Thyroid gland (tissue), 4 donors: ENCODE data around the gene RUFY2. TPM values are rescaled to one million over a fixed set of nuclear protein-coding genes. Genes with fewer than 3 reads are reported as not detected.

Experiments
- DNase-seq, 2 donors: peaks; one replicate each; pipeline ENCODE4 v3.0.0-alpha.2; 2019
- H3K27ac ChIP-seq, 3 donors: fragments of 200-600 bp; sonication (generic); 1 replicate in 2 of 3; 2 replicates in 1 of 3; pipeline ENCODE4 v1.5.1; 2016 to 2019; ENCODE audit warnings: mild to moderate bottlenecking in 1 of 3, moderate library complexity in 1 of 3
- H3K27me3 ChIP-seq: fragments of 200-600 bp; sonication (generic); one replicate; pipeline ENCODE4 v1.5.1; 2019
- H3K36me3 ChIP-seq, 2 donors: fragments of 200-600 bp; sonication (generic); one replicate each; pipeline ENCODE4 v1.5.1; 2016 to 2019
- H3K4me1 ChIP-seq, 2 donors: fragments of 200-600 bp; sonication (generic); one replicate each; pipeline ENCODE4 v1.5.1; 2017 to 2019
- H3K4me3 ChIP-seq, 3 donors: fragments of 200-600 bp; sonication (generic); replicated peaks in 1 of 3; 1 replicate in 2 of 3; 2 replicates in 1 of 3; pipeline ENCODE4 v1.5.1; 2016; ENCODE audit warnings: mild to moderate bottlenecking in 1 of 3
- H3K9me3 ChIP-seq: fragments of 200-600 bp; sonication (generic); one replicate; pipeline ENCODE4 v1.5.1; 2017
- CTCF ChIP-seq, 6 experiments: fragments of 200-600 bp in 3 of 6; fragments of 450-650 bp in 3 of 6; sonication (generic) in 3 of 6; IDR thresholded peaks; one replicate each; pipeline ENCODE4 v1.5.1; 2016 to 2019; ENCODE audit warnings: antibody characterized with exemption in 6 of 6, mild to moderate bottlenecking in 2 of 6, inconsistent platforms in 1 of 6, moderate library complexity in 1 of 6
- POLR2A ChIP-seq, 2 donors: fragments of 450-650 bp; IDR thresholded peaks; one replicate each; pipeline ENCODE4 v1.6.1; 2017; ENCODE audit warnings: antibody characterized with exemption in 2 of 2, mild to moderate bottlenecking in 2 of 2, moderate library complexity in 1 of 2
- WGBS, 2 donors: methylation state at CpG; one replicate each; pipeline ENCODE4 v1.1.5; 2017; 5-methylcytosine and 5-hydroxymethylcytosine counted together
- intact Hi-C: fragments of 100-400 bp; cut with DNase I; formaldehyde crosslinking; loops from one replicate; pipeline ENCODE4 v1.15.1; 2023
- total RNA-seq, 4 donors: library from RNA; depleted of rRNA; stranded (reverse); fragments of >200 nt; gene quantifications; one replicate each; pipeline ENCODE4 v1.2.3, GENCODE V29; 2016

RUFY2 gene
- total RNA-seq, 4 donors from 2014 or later: 27.4 to 52.5 (median 31.4) TPM

GRCh38 chr10:68332259-68333057 lies 74.6 kb downstream of the RUFY2 start, which contains the start of gene PBLD:
PBLD (minus strand) TSS chr10:68332928; CDS start chr10:68306844, 26,084 bp downstream.
- Histone ChIP-seq H3K4me1 (peaks cover 51 to 56% of the 10 kb centered on the region in 2 donors), H3K27me3 (no peaks in the 10 kb centered on the region), H3K4me3 (peak within 1 kb of the TSS; percentile 57 to 89 (median 76)), H3K9me3 (no peaks in the 10 kb centered on the region), H3K36me3 (no peaks in the 10 kb centered on the region), H3K27ac (peak within 1 kb of the TSS; percentile 99)
- DNase-seq: peak; percentile 68 to 75
- TF ChIP-seq CTCF (IDR thresholded peaks at IDR 0.05): peak in 4 of 6 experiments; percentile 24 to 53 (median 32)
- TF ChIP-seq POLR2A (IDR thresholded peaks at IDR 0.05): peak in 1 of 2 donors; percentile 69
- intact Hi-C loops: no loop called here
- 1% methylated on average over 45 to 49 of the region's 51 CpGs for WGBS, 2 donors

- H3K27ac ChIP-seq: peak within 1 kb of the TSS; percentile 99
- intact Hi-C loops: no loop called here
- H3K9me3 ChIP-seq: no peaks in the 10 kb centered on the region
- peak within 1 kb of the TSS; percentile 57 to 89 (median 76) for H3K4me3 ChIP-seq
- 1% methylated on average over 28 to 45 of the region's 73 CpGs for WGBS, 2 donors
- peak; percentile 98 for DNase-seq
- H3K27me3 ChIP-seq: no peaks in the 10 kb centered on the region
- TF ChIP-seq CTCF (IDR thresholded peaks at IDR 0.05): peak in 2 of 6 experiments; percentile 17 to 33
- TF ChIP-seq POLR2A (IDR thresholded peaks at IDR 0.05): peak; percentile 97 to 100
- H3K4me1 ChIP-seq: peaks cover 44 to 48% of the 10 kb centered on the region in 2 donors
- no peaks in the 10 kb centered on the region for H3K36me3 ChIP-seq
Measured at GRCh38 chr10:68331455-68332258, 75.4 kb downstream of the RUFY2 start, which contains the start of gene HNRNPH3. HNRNPH3 (plus strand) TSS chr10:68332064; CDS start chr10:68337222, 5,158 bp downstream.

- peak overlapping the region; percentile 50 to 89 (median 61) for H3K4me3 ChIP-seq
- TF ChIP-seq CTCF (IDR thresholded peaks at IDR 0.05) (no peak), POLR2A (IDR thresholded peaks at IDR 0.05) (no peak)
- peak; percentile 50 to 52 for DNase-seq
- H3K27me3 ChIP-seq: no peaks in the 10 kb centered on the region
- peaks cover 37 to 41% of the 10 kb centered on the region in 2 donors for H3K4me1 ChIP-seq
- 14 to 18% methylated on average over 28 to 29 of the region's 29 CpGs for WGBS, 2 donors
- intact Hi-C loops: no loop called here
- H3K9me3 ChIP-seq: no peaks in the 10 kb centered on the region
- no peaks in the 10 kb centered on the region for H3K36me3 ChIP-seq
- peak overlapping the region; percentile 99 for H3K27ac ChIP-seq
Measured at GRCh38 chr10:68330852-68331454, 76.1 kb downstream of the RUFY2 start.

DNA sequence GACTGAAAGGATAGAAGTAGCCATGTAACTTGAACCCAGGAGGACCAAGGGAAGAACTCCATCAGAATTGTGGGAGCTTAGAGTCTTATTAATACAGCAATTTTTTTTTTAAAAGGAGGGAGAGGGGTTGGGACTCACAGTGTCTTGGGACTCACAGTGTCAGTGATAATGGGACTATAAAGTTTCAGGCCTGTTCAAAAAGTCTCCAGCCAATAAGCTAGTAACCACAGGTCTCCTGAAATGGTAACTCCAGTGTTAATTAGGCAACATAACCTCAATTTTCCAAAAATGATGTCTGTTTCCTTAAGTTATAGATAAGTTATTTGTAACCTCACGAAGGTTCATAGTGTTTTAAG lies 77.6 kb downstream of the RUFY2 start:
- H3K9me3 ChIP-seq: no peaks in the 10 kb centered on the region
- H3K36me3 ChIP-seq: no peaks in the 10 kb centered on the region
- H3K27me3 ChIP-seq: no peaks in the 10 kb centered on the region
- DNase-seq: no peak
- no peak overlapping the region for H3K4me3 ChIP-seq
- no peak for TF ChIP-seq CTCF (IDR thresholded peaks at IDR 0.05)
- TF ChIP-seq POLR2A (IDR thresholded peaks at IDR 0.05): no peak
- 95 to 100% methylated on average over 1 of the region's 1 CpG for WGBS, 2 donors
- intact Hi-C loops: no loop called here
- peak overlapping the region; percentile 10 to 85 (median 70) for H3K27ac ChIP-seq
- H3K4me1 ChIP-seq: peaks cover 22 to 31% of the 10 kb centered on the region in 2 donors
